Stimulated activated naive CD8-positive, alpha-beta T cell treated with anti-CD3 and anti-CD28 coated beads, Interleukin-15, Interleukin-2, amounts not matched to agents 100 U/mL and 50 U/mL, for 24 hours (primary cell): Measurements from ENCODE around the gene RRP12.

Experiments
- ATAC-seq: fragments of 150-1000 bp; cut with Tn5 transposase; one replicate; pipeline ENCODE4 v1.10.0; 2021
- DNase-seq: peaks from one replicate; pipeline ENCODE4 v3.0.0; 2021

The RRP12 gene

DNA sequence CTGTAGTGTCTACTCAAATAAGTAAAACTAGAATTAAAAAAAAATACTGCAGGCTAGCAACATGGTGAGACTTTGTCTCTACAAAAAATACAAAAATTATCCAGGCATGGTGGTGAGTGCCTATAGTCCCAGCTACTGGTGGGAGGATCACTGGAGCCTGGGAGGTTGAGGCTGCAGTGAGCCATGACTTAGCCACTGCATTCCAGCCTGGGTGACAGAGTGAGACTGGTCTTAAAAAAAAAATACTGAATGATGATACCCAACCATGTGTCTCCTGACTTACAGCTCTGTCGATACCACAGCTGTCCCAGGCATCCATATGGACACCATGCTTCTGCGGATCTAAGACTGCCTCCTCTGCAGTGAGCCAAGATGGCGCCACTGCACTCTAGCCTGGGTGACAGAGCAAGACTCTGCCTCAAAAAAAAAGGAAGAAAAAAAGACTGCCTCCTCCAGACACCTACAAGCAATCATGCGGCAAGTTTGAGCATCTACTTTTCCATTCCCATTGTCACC lies 90.0 kb downstream of the RRP12 start:
- ATAC-seq (no peak), DNase-seq (no peak)

DNA sequence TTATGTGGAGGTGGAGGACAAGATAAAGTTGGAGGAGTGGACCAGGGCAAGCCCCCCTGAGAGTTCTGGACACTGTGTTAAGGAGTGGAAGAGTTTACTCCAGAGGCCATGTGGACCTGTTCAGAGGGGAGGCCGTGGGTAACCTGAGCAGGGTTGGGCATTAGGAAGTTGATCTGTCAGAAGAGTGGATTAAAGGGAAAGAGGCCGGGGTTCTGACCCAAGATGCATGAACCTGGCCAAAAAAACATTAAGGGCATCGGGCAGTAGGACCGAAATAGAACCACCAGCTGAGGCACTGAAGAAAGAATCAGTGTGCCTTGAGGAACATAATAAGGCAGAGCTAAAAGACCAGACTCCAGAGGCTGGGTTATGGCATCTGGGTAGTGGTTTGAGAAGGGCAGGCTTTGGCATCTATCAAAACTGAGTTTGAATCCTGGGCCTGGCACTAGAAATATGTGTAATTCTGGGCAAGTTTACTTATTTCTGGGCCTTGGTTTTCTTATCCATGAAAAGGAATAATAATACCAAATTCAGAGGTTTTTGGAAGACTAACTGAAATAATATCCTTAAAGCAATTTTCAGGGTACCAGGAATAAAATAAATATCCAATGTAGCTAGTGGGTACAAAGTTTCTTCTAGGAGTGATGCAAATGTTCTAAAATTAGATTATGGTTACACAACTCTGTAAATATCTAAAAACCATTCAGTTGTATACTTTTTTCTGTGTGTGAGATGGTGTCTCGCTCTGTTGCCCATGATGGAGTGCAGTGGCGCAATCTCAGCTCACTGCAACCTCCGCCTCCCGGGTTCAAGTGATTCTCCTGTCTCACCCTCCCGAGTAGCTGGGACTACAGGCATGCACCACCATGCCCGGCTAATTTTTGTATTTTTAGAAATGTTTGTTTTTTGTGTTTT lies 93.0 kb downstream of the RRP12 start:
- DNase-seq (no peak), ATAC-seq (no peak)

DNA sequence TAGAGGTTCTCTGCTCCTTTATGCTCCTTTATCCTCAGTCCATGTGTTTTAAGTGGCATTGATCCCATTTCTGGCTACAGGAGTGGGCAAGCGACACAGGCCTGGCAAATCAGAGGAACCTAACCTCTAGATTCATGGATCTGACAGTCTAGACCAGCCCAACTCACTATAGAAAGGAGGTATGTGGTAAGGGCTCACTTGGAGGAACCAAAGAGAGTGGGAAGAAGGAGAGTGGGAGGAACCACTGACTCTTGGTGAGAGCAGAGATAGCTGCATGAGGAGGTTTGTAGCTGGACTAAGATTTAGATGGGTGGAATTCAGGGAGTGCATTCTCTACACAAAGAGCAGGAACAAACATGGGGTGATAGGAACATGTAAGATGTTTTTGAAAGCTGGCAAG lies 93.7 kb downstream of the RRP12 start:
- DNase-seq = no peak
- no peak for ATAC-seq
